GM12873 (cell line): ENCODE measurements around the gene MED29.

Source experiments
- CTCF ChIP-seq: IDR thresholded peaks from 2 replicates; pipeline ENCODE4 v1.5.1; 2012; ENCODE audit warnings: low read depth, mild to moderate bottlenecking, moderate library complexity, low read length, control low read depth; ENCODE audit not compliant: insufficient read depth; ENCODE audit errors: missing control alignments

Gene MED29

DNA sequence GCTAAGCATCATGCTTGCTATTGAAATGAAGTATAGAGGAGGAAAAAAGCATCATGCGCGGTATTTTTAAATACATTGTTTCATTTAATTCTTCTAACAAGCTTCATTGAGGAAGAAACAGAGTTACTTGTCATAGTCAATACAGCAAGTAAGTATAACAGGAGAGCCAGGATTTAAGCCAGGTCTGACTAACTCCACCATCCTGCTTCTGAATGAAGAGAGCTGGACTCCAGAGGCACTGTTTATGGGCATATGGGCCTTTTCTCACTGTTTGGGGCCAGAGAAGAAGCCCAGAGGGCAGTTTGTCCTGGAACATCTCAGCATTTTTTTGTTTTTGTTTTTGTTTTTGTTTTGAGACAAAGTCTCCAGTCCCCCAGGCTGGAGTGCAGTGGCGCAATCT is 41.0 kb upstream of the MED29 start:
- TF ChIP-seq CTCF = no peak

DNA sequence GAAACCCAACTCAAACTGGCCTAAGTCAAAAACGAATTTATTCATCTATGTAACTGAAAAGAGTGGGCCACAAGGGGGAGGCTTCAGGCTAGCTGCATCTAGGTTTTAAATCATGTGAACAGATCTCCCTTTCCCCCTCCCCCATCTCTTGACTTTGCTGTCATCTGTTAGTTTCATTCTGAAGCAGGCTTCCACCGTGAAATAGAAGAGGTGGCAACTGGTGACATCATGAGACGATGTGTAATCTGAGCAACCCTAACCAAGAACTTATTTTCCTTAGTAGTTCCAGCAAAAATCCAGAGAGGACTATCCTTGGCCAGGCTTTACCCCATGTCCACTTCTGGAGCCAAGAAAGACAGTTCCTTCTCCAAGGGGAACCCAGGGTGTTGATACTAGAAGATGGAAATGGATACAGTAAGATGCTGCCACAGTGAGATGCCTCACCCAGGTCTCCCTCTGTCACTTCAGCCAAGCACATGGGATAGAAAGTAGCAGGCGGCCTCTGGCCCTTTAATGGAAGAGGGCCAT is 39.6 kb upstream of the MED29 start:
- TF ChIP-seq CTCF = peak; percentile 46

DNA sequence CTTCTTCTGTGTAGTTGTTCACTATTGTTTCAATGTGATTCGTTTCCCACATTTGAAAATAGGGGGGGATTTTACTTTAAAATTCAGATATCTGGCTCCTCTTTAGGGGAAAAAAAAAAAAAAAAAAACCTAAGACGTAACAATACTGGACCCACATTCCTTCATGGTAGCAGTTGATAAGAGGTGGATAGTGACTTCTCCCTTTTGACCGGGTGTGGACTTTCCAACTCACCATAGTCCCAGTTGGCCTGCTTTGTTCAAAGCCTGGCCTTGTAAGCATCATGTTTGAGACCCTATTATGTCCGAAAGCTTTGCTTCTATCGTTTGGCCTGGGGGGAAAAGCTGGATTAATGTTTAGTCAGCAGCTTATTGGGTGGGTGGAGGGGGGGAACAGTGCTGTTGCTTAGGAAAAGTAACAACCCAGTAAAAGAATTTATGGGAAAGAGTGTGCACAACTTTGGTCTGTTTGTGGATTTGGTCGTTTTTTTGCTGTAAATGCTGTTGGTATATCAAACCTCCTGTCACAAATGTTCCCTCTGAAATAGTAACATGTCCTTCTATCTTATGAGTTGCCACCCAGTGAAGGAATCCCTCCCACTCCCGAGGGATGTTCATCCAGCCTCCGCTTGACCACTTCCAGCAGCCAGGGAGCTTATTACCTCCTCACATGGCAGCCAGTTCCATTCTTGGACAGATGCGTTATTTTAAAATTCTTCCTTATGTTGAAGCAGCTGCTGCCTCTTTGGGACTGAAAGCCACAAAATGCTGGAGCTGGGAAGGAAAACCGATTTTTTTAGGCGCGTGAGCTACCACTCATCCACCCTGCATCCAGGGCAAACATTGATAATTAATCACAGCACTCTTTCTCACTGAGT is 38.6 kb upstream of the MED29 start:
- TF ChIP-seq CTCF = no peak

GRCh38 chr19:39355253-39355652 is 35.9 kb upstream of the MED29 start:
- no peak for TF ChIP-seq CTCF

GRCh38 chr19:39356073-39356472 is 35.1 kb upstream of the MED29 start:
- TF ChIP-seq CTCF = no peak

DNA sequence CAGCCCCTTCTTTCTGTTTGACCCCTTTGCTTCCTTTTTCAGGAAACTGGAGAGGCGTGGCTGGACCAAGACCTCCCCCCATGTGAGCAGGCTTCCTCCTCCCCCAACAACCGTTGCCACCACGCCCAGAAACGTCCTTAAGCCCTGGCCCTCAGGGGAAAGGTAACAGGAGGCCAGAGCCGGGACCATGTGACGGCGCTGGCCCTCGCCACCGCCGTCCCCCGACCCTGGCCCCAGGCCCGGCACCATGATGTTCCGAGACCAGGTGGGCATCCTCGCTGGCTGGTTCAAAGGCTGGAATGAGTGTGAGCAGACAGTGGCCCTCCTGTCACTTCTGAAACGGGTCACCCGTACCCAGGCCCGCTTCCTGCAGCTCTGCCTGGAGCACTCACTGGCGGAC is 34.5 kb upstream of the MED29 start:
- no peak for TF ChIP-seq CTCF

DNA sequence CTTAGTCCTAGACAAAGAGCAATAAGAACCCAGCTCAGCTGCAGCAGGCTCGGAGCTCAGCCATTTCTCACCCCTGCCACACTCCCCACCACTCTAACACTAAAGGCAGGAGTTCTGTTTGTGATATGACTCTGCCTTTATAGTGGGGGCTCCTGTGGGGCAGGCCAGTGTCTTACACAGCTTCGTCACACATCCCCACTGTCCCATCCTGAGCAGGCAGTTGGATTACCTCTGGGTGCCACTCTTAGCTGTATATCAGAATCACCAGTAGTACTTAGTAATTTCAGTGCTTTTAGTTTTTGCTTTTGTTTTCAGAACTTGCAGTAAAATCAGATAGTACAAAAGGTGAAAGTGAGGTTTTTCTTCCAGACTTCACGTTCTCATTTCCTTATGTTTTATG is 32.2 kb upstream of the MED29 start:
- no peak for TF ChIP-seq CTCF
